CD14-positive monocyte (primary cell): ENCODE results near the gene URB2. TPM values are rescaled to one million over a fixed set of nuclear protein-coding genes. Genes with fewer than 3 reads are reported as not detected.

Experiments
- DNase-seq, 3 donors: peaks; one replicate each; pipeline ENCODE4 v3.0.0-alpha.2; 2011 to 2022
- H2AFZ ChIP-seq: 2 replicates; pipeline ENCODE4 v1.6.0; 2012; ENCODE audit warnings: mild to moderate bottlenecking, low read depth, low read length, inconsistent platforms; ENCODE audit not compliant: insufficient read depth, poor library complexity, severe bottlenecking
- H3K27ac ChIP-seq, 2 donors: 1 replicate in 1 of 2; 2 replicates in 1 of 2; pipeline ENCODE4 v1.5.1; 2012 to 2013; ENCODE audit warnings: low read length in 2 of 2, control low read depth in 1 of 2, inconsistent platforms in 1 of 2, low read depth in 1 of 2, mild to moderate bottlenecking in 1 of 2
- H3K27me3 ChIP-seq, 2 donors: one replicate each; pipeline versions ENCODE4 v1.6.0 to v1.6.1; 2011 to 2013; ENCODE audit warnings: low read length in 2 of 2; ENCODE audit not compliant: control insufficient read depth in 2 of 2, insufficient read depth in 2 of 2
- H3K36me3 ChIP-seq, 2 donors: replicated peaks in 1 of 2; 1 replicate in 1 of 2; 2 replicates in 1 of 2; pipeline versions ENCODE4 v1.5.1 to v1.6.1; 2012 to 2013; ENCODE audit warnings: low read length in 2 of 2, control low read depth in 1 of 2, inconsistent platforms in 1 of 2, mild to moderate bottlenecking in 1 of 2; ENCODE audit not compliant: insufficient read depth in 2 of 2, control insufficient read depth in 1 of 2
- H3K4me1 ChIP-seq, 2 donors: 1 replicate in 1 of 2; 2 replicates in 1 of 2; pipeline versions ENCODE4 v1.5.1 to v1.6.1; 2012 to 2013; ENCODE audit warnings: low read length in 2 of 2, control low read depth in 1 of 2, inconsistent platforms in 1 of 2, mild to moderate bottlenecking in 1 of 2, moderate library complexity in 1 of 2; ENCODE audit not compliant: insufficient read depth in 2 of 2, control insufficient read depth in 1 of 2
- H3K4me2 ChIP-seq: replicated peaks from 2 replicates; pipeline ENCODE3; 2012; ENCODE audit warnings: low read length, moderate library complexity, mild to moderate bottlenecking; ENCODE audit not compliant: poor library complexity, severe bottlenecking; ENCODE audit errors: extremely low read depth
- H3K4me3 ChIP-seq, 3 experiments: fragments of 200-600 bp in 1 of 3; sonication (generic) in 1 of 3; replicated peaks in 1 of 3; 1 replicate in 2 of 3; 2 replicates in 1 of 3; pipeline ENCODE4 v1.5.1; 2011 to 2013; ENCODE audit warnings: low read length in 3 of 3, mild to moderate bottlenecking in 3 of 3, control low read depth in 2 of 3, low read depth in 2 of 3, inconsistent platforms in 1 of 3, moderate library complexity in 1 of 3
- H3K79me2 ChIP-seq: 2 replicates; pipeline ENCODE4 v1.6.0; 2012; ENCODE audit warnings: mild to moderate bottlenecking, control low read depth, inconsistent platforms, low read length, moderate library complexity; ENCODE audit not compliant: insufficient read depth
- H3K9ac ChIP-seq: 2 replicates; pipeline ENCODE4 v1.6.0; 2017; ENCODE audit warnings: low read length, mild to moderate bottlenecking; ENCODE audit not compliant: insufficient read depth, poor library complexity, severe bottlenecking
- H3K9me3 ChIP-seq, 2 donors: replicated peaks in 1 of 2; 1 replicate in 1 of 2; 2 replicates in 1 of 2; pipeline versions ENCODE4 v1.5.1 to v1.6.1; 2012 to 2013; ENCODE audit warnings: low read length in 2 of 2, control low read depth in 1 of 2; ENCODE audit not compliant: control insufficient read depth in 1 of 2, insufficient read depth in 1 of 2
- H4K20me1 ChIP-seq: 2 replicates; pipeline ENCODE4 v1.6.0; 2012; ENCODE audit warnings: mild to moderate bottlenecking, low read length, control low read depth, moderate library complexity; ENCODE audit not compliant: insufficient read depth
- H3K27ac Mint-ChIP-seq, 7 donors: one replicate each; pipeline ENCODE4 v1.8.0; 2020; ENCODE audit warnings: mild to moderate bottlenecking in 7 of 7, mixed read lengths in 7 of 7, moderate library complexity in 6 of 7, inconsistent platforms in 2 of 7
- H3K27me3 Mint-ChIP-seq, 3 donors: one replicate each; pipeline ENCODE4 v1.8.0; 2021 to 2022; ENCODE audit warnings: low read depth in 3 of 3, mild to moderate bottlenecking in 3 of 3, mixed read lengths in 3 of 3, moderate library complexity in 3 of 3, inconsistent platforms in 1 of 3
- H3K36me3 Mint-ChIP-seq, 2 donors: one replicate each; pipeline ENCODE4 v1.8.0; 2020; ENCODE audit warnings: mixed read lengths in 2 of 2, inconsistent platforms in 1 of 2, mild to moderate bottlenecking in 1 of 2
- H3K4me1 Mint-ChIP-seq: one replicate; pipeline ENCODE4 v1.8.0; 2020; ENCODE audit warnings: mild to moderate bottlenecking, mixed read lengths
- H3K4me3 Mint-ChIP-seq, 2 donors: one replicate each; pipeline ENCODE4 v1.8.0; 2020; ENCODE audit warnings: mild to moderate bottlenecking in 2 of 2, mixed read lengths in 2 of 2, moderate library complexity in 1 of 2
- H3K9me3 Mint-ChIP-seq, 7 donors: one replicate each; pipeline ENCODE4 v1.8.0; 2020 to 2022; ENCODE audit warnings: mixed read lengths in 7 of 7, mild to moderate bottlenecking in 6 of 7, moderate library complexity in 6 of 7, inconsistent platforms in 2 of 7
- WGBS: methylation state at CpG from one replicate; pipeline ENCODE4 v1.1.5; 2013; ENCODE audit warnings: missing lambda C conversion rate; ENCODE audit not compliant: insufficient coverage; 5-methylcytosine and 5-hydroxymethylcytosine counted together
- intact Hi-C, 2 donors: fragments of 100-400 bp; cut with micrococcal nuclease; formaldehyde crosslinking; loops; one replicate each; pipeline versions ENCODE4 v1.15.0 to v1.15.1; 2023
- polyA plus RNA-seq, 3 donors: library from polyadenylated mRNA; depleted of rRNA in 1 of 3; unstranded in 2 of 3; stranded (reverse) in 1 of 3; fragments of 300-500 nt in 2 of 3; fragments of >200 nt in 1 of 3; fragmentation: Illumina TruSeq in 2 of 3; gene quantifications; 1 replicate in 2 of 3; 2 replicates in 1 of 3; pipeline ENCODE4 v1.2.3, GENCODE V29; 2012 to 2021
- TF ChIP-seq, protein P1 (sequence below): fragments of 200-600 bp; IDR thresholded peaks from one replicate; pipeline ENCODE4 v1.8.0; 2022; ENCODE audit warnings: antibody characterized with exemption, mild to moderate bottlenecking

The URB2 gene
- polyA plus RNA-seq, 3 donors, result 0.79 to 2.8 (median 1.5) TPM

DNA sequence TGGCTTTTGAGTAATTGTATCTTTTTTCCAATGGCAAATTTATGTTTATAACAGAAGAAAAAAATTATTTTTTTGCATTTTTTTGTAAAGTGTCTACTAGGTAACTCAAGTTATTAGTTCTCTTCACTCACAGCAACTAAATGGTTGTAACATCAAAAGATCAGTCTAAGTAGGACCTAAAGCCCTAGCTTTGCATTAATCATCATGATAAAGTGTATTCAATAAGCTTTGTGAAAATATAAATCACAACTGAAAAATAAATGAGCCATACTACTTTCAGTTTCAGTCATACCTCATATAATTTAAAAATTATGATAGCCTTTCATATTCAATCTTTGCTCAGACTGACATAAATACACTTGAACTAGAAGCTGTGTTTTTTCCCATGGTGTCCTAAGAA, 7.0 kb upstream of the URB2 start:
- Mint-ChIP-seq H3K4me3 (no peak overlapping the region), H3K36me3 (peaks cover 6 to 8% of the 10 kb centered on the region in 2 donors)
- TF ChIP-seq, protein P1, sequence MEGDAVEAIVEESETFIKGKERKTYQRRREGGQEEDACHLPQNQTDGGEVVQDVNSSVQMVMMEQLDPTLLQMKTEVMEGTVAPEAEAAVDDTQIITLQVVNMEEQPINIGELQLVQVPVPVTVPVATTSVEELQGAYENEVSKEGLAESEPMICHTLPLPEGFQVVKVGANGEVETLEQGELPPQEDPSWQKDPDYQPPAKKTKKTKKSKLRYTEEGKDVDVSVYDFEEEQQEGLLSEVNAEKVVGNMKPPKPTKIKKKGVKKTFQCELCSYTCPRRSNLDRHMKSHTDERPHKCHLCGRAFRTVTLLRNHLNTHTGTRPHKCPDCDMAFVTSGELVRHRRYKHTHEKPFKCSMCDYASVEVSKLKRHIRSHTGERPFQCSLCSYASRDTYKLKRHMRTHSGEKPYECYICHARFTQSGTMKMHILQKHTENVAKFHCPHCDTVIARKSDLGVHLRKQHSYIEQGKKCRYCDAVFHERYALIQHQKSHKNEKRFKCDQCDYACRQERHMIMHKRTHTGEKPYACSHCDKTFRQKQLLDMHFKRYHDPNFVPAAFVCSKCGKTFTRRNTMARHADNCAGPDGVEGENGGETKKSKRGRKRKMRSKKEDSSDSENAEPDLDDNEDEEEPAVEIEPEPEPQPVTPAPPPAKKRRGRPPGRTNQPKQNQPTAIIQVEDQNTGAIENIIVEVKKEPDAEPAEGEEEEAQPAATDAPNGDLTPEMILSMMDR, result no peak

DNA sequence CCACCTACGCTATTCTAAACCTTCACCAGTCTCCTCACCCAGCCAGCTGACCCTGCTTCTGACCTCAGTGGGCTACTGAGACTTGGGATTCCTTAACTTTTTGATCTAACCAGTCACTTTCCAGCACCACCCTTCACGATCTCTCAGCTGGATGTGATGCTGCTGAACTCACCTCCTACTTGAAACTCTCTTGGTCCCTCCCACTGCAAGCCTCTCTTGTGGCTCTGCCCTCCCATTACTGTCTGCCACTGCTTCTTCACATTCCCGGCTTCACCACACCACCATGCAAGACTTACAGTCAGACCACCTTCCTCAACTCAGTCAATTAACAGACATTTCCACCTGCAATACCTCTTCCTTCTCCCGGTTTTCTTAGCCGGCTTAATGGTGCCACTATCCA, 6.4 kb upstream of the URB2 start:
- Mint-ChIP-seq H3K4me1 (peaks cover 29% of the 10 kb centered on the region), H3K9me3 (no peaks in the 10 kb centered on the region), H3K4me3 (no peak overlapping the region), H3K27me3 (no peaks in the 10 kb centered on the region), H3K27ac (peak overlapping the region in 3 of 7 donors; percentile 1 to 36 (median 7)), H3K36me3 (peaks cover under 1 to 3% of the 10 kb centered on the region in 2 donors)
- Histone ChIP-seq H2AFZ (no peak overlapping the region), H4K20me1 (peaks cover 95% of the 10 kb centered on the region), H3K4me3 (no peak overlapping the region), H3K27me3 (no peaks in the 10 kb centered on the region), H3K36me3 (peaks cover 0 to 11% of the 10 kb centered on the region in 2 donors), H3K4me2 (no peak overlapping the region), H3K79me2 (peaks cover 98% of the 10 kb centered on the region), H3K9ac (no peak overlapping the region), H3K9me3 (no peaks in the 10 kb centered on the region), H3K27ac (peak overlapping the region in 1 of 2 donors; percentile 33), H3K4me1 (peaks cover 4 to 8% of the 10 kb centered on the region in 2 donors)
- no peak for DNase-seq
- intact Hi-C loops, result loop anchor here (10.0 kb wide), 2 partner anchors 445 to 1135 kb away; partner anchors contain the start of genes GALNT2 (in 2 of the 2) and RNF187 (in 1 of the 2)
- TF ChIP-seq, protein P1, result no peak
- WGBS, result over 99% methylated on average over 5 of the region's 5 CpGs

More for the DNA sequence above, 7.0 kb upstream of the URB2 start:
- Histone ChIP-seq H3K36me3 (peaks cover 5 to 18% of the 10 kb centered on the region in 2 donors), H3K4me1 (peaks cover 0 to 2% of the 10 kb centered on the region in 2 donors), H3K79me2 (peaks cover 98% of the 10 kb centered on the region), H3K27me3 (no peaks in the 10 kb centered on the region), H4K20me1 (peaks cover 95% of the 10 kb centered on the region), H3K9ac (no peak overlapping the region), H2AFZ (no peak overlapping the region), H3K9me3 (no peaks in the 10 kb centered on the region), H3K4me2 (no peak overlapping the region), H3K27ac (peak overlapping the region in 1 of 2 donors; percentile 33), H3K4me3 (no peak overlapping the region)
- H3K9me3 Mint-ChIP-seq, result no peaks in the 10 kb centered on the region
- H3K27me3 Mint-ChIP-seq, result no peaks in the 10 kb centered on the region
- DNase-seq, result no peak
- H3K27ac Mint-ChIP-seq, result no peak overlapping the region
- peaks cover 24% of the 10 kb centered on the region for H3K4me1 Mint-ChIP-seq
- intact Hi-C loops, result no loop called here
